IPS DF 19.7 (cell line): Measurements from ENCODE around the gene NR2F2.

ENCODE experiments used
- DNase-seq: peaks from one replicate; pipeline ENCODE4 v3.0.0-alpha.2; 2013; ENCODE audit warnings: low read depth, low spot score

NR2F2 gene

GRCh38 chr15:96331945-96332636 lies 1.6 kb downstream of the NR2F2 start:
- no peak for DNase-seq

GRCh38 chr15:96332637-96333121 lies 2.2 kb downstream of the NR2F2 start:
- DNase-seq = no peak

- no peak for DNase-seq
Measured at GRCh38 chr15:96333131-96334016, 2.9 kb downstream of the NR2F2 start.

GRCh38 chr15:96334017-96334704 lies 3.7 kb downstream of the NR2F2 start:
- DNase-seq = no peak

- DNase-seq = no peak
Measured at GRCh38 chr15:96334705-96335410, 4.4 kb downstream of the NR2F2 start.

- no peak for DNase-seq
Measured at GRCh38 chr15:96335411-96336024, 5.0 kb downstream of the NR2F2 start.

GRCh38 chr15:96336108-96336595 lies 5.7 kb downstream of the NR2F2 start:
- no peak for DNase-seq

GRCh38 chr15:96336596-96337364 lies 6.3 kb downstream of the NR2F2 start:
- DNase-seq = no peak

GRCh38 chr15:96337365-96338023 lies 7.0 kb downstream of the NR2F2 start:
- DNase-seq = no peak

GRCh38 chr15:96338074-96338765 lies 7.7 kb downstream of the NR2F2 start:
- no peak for DNase-seq

GRCh38 chr15:96338766-96339618 lies 8.5 kb downstream of the NR2F2 start:
- no peak for DNase-seq

GRCh38 chr15:96339619-96340347 lies 9.3 kb downstream of the NR2F2 start:
- no peak for DNase-seq

- no peak for DNase-seq
Measured at GRCh38 chr15:96340348-96340597, 9.8 kb downstream of the NR2F2 start.

- no peak for DNase-seq
Measured at GRCh38 chr15:96340598-96341512, 10.4 kb downstream of the NR2F2 start.

GRCh38 chr15:96341513-96342405 lies 11.3 kb downstream of the NR2F2 start:
- no peak for DNase-seq
